ENCODE measurements around the gene VCX3A. TPM values are rescaled to one million over a fixed set of nuclear protein-coding genes. Genes with fewer than 3 reads are reported as not detected.

Gene VCX3A
- total RNA-seq, result not detected in 2 replicates

DNA sequence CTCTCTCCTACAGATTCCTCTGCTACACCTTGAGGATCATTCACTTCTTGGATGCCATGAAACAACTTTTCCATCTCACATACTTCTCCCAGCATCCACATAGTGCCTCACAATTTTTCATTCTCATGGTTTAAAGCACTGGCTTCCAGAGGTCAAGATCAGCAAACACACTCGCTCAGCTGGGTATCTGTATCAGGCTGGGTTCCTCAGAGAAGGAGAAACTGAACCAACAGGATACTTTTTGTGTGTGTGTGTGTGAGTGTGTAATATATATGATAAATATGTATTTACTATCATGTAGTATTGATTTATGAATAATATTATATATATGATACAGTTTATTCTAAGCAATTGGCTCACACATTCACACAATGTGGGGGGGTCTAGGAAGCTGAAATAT is at the start of gene VCX3A:
Gene VCX3A (minus strand): TSS at position 101 of the 400 bp plus-strand sequence. CDS start 621 bp downstream, outside the sequence.

Data from nasal cavity respiratory epithelium epithelial cell of viscerocranial mucosa (primary cell).